Activated T-cell treated with anti-CD3 and anti-CD28 coated beads for 24 hours (primary cell): ENCODE data around the gene TTLL11.

Experiments
- DNase-seq: peaks from one replicate; pipeline ENCODE4 v3.0.0-alpha.2; 2020; ENCODE audit warnings: low read depth

The TTLL11 gene

DNA sequence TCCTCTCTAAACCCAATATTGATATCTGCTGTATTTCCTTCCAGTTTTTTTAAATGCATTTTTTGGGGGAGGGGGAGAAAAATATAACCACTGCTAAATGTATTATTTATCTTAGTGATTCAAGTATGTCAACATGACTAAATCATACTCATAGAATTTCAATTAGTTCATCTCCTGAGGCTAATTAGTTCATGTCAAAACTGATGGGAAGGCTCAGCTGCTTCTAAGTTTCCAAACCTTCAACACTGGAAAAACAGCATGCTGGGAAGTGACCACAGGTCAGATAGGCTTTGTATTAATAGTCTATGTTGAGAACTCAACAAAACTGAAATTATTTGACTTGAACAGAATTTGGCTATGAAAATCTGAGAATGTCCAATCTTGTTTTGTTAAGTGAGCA, 118.7 kb downstream of the TTLL11 start:
- no peak for DNase-seq

DNA sequence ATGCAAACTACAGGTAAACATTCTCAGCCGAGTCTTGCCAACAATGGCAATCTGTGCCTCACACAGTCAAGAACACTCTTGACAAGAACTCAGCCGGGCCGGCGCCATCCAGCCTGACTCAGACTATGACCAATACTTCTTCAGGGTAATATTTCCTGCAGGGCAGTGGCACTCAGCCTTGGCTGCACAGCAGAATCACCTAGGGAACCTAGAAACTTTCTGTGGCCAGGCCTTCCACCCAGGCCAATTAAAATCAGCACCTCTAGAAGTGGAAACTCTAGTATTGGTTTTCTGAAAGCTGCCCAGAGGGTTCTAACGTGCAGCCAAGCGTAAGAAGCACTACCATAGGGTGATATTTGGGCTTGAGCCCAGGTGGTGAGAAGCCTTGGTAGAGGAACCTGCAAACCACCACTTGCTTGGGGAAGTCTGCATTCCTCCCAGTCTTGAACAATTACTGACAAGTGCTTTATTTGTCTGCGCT, 120.6 kb downstream of the TTLL11 start:
- no peak for DNase-seq

DNA sequence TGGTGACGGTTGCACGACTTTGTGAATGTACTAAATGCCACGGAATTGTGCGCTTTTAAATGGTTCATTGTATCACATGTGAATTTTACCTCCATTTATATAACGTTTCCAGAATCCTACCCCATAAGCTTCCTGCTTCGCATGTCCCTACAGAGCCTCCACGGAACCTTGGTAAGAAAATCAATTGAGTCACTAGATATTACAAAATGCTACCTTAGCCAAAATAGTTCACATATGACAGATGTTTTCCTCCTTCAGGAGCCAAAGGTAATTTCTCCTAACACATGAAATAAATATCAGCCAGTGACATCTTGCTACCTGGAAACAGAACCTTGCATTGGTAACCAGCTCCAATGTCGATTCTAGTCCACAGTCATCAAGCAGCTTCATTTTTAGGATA, 125.1 kb downstream of the TTLL11 start:
- DNase-seq = no peak

DNA sequence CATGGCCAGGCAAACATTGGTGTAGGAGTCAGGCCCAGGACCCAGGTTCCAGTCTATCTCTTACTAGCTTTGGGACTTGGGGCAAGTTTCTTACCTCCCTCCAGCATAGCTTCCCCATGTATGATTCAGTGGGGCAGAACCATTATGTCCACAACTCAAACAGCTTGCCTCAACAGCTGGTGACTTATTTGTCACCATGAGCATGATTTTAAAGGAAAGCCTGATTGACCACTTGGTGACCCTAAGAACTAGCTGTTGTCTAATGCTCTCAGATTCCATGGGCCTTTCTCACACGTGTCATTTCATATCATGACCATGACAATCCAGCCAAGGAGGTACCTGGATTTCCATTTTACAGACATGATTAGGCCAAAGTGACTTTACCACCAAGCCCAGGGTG, 126.4 kb downstream of the TTLL11 start:
- DNase-seq = no peak

DNA sequence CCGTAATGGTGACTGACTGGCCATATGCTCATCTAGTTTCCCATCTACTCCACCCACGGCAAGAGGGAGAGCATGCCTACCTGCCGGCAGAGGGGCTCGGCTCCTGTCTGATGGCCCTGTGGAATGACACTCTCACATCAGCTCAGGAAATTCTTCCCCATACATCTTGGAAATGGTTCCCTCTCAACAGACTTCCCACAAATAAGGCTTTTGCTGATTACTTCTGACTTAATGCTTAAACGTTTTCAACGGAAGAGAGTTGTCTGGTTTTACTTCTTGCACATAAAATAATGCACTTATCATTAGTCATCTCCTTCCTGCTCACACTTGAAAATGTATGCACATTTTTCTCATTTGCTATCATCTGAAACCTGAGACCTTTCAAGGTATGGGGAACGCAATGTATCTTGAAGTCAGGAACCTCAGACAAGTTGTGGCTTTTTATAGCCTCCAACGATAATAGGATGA, 129.5 kb downstream of the TTLL11 start:
- no peak for DNase-seq

DNA sequence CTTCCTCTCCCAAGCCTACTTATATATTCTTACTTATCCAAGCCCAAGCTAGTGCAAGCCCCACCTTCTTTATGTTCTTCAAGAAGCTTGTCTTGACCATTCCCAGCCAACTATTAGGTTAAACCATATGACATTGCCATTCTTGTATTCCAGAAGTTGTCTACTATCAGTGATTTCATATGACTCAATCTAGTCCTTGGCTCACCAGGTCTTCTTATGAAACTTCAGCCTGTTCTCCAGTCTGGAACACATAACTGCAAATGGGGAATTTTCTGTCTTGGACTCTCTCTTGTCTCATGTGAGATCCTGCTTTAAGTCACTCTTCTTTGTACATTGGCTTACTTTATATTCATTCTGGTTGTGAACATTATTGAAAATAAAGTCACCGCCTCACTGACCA, 130.7 kb downstream of the TTLL11 start:
- no peak for DNase-seq

DNA sequence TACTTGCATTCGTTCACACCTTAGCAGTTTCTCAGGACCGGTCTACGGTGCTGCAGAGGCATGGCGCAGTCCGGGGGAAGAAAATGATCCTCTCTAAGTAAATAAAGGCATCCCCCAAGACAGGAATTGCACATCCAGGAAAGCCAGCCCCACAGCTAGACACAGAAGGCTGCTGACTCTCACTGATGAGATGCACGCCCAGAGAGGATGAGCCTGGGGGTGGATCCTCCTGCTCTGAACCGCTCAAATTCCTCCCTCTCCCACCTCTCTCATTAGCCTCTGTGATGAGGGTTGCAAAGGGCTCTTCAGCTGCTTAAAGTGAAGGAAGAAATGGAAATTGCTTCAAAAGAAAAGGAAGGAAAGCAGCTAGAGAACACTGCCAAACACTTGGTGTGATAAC, 132.4 kb downstream of the TTLL11 start:
- no peak for DNase-seq

DNA sequence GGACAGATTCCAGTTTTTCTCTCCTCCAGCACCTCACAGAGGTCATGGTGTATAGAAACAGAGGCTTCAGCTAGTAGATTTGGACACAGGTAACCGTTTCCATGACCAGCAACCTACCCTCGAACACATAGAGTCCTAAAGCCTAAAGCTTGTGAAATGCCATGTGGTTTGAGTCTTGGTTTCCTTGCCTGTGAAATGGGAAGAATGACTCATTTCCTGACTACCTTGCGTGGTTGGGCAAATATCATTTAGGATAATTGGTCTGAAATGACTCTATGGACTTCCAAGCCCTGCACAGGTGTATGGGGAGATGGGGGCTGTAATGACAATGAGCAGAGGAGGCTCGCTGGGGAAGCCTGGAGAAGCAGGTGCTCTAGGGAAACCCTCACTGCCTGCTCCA, 134.6 kb downstream of the TTLL11 start:
- no peak for DNase-seq

DNA sequence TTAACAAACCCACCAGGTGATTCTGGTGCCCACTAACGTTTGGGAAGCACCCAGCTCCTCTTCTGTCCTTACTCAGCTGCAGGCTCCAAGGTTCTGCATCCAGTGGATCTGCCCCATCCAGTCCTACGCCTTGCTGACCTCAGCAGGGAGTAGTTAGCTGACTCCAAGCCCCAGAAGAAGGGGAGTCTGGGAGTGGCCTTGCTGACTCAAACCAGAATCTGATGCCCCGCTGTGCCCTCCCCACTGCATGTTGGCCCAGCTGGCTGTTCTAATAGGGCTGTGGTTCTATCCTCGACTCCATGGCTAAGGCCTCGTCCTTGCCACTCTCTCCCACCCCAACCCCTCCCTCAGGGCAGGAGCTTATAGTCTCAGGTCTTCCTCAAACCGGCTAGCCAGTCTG, 136.3 kb downstream of the TTLL11 start:
- no peak for DNase-seq

DNA sequence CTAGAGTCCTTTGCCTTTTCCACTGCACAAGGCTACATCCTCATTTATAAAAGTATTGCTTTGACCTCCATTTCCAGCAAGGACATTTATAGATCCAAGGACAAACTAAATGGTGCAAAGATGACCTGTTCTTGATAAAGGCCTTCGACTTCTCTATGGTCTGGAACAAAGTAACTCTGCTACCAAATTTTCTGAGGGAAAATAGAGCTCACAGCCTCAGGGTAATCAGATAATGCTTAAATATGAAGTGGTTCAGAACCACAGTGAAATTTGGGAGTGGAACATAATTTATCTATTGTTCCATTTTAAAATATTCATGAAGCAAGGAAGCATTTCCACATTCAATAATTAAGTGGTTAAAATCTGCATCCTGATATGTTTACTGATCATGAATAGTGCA, 137.5 kb downstream of the TTLL11 start:
- no peak for DNase-seq

DNA sequence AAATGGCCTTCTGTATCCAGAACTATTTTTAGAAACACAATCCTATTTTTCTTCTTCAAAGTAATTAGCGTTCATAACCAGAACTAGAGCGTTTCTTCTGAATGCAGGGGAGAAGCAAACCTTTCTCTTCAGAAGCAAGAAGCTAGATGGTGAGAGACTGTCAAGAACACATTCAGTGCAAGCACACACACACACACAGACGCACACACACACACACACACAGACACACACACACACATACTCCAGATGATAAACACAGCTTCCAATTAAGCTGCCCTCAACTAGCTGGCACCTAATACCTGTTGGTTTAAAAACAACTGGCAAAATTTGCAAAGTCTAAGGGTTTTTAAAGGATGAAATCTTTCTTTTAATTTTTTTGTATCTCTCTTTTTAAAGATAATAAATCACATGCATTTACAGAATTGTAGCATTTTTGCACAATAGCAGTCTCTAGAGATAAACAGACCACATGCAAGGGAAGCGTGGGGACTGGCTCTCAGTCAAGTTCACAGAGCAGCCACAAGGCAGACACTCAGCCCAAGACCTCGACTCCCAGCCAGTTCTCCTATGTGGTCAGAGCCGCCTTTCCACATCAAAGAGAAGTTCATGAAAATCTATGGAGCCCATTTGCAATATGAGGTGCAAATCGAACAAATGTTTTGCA, 138.5 kb downstream of the TTLL11 start:
- DNase-seq = no peak

DNA sequence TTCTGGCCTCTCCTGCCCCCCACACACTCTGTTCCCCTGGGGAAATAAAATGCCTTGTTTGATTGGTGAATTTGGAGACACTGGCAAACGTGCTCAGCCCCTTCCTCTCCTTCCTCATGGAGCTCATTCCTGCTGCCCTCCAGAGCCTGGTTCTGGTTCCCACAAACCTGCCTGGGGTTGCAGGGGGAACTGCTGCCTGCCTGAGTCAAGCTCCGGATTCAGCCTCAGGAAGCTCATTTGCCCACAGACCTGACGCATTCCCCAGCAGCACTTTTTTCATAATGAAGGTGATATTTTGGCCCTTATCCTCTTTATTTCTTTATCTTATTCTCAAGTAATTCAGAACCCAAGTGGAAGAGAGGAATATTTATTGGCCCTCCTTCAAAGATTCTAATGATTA, 140.5 kb downstream of the TTLL11 start:
- no peak for DNase-seq

DNA sequence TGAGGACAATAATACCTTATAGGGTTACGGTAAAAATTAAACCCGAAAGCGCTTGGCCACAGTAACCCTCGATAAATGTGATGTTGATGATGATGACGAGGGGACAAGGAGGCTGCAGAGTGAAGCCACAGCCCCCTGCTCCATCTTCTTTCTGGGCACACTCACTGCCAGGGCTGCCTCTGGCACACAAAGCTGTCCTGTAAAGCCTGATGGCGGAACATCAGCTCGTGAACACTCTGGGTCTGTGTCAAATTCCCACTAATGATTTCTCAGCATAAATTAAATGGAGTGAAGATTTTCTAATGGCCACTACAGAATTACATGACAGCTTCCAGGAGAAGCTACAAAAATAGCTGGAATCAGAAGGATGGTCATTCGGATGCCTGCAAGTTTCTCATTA, 142.2 kb downstream of the TTLL11 start:
- DNase-seq = no peak

DNA sequence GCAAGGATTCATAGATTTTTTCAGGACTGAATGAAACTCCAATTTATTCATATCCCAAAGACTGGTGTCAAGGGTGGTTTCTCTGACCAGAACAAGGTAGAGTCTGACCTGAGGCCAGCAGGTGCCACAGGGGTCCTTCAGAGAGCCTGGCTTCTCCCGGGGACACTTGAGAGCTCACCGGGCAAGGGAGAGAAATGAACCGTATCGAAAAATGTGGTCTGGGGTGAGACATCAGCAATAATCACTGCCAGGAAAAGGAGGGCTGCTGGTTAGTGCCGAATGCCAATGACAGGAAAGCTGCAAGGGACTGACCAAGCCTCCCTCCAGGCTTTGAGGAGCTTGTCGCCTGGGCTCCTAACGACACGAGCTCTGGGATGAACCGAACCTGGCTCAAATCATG, 142.7 kb downstream of the TTLL11 start:
- DNase-seq = no peak

DNA sequence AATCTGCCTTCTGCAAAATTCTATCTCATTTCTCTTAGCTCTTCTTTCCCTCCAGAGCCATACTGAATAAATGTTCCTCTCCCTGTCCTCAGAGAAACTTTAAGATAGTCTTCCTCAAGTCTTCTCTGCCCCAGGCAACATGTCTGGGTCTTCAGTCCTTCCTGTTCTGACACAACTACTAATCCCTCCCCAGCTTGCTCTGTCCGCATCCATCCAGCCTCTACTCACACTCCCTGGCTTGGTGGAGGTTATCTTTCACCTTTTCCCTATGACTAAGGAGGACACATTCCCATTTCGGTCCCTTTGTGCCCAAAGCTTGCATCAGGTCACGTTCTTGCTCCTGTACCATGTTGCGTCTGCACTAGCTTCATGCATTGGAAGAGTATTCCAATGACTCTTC, 143.3 kb downstream of the TTLL11 start:
- DNase-seq = no peak

DNA sequence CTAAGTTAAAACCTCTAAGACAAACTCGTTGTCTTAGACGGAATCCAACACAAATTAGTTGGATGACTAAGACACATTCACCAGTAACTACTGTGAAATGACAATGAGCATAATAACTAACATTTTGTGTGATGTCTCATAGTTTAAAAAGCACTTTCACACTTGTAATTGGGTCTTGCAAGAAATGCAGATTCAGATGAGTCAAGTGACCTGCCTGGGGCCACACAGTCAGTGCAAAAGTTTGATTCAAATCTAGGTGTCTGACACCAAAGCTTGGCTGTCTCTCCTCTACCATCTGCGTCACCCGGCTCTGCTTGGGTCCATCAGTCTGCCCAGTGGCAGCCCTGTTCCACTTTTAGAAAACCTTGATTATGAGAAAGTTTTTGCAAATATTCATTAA, 143.7 kb downstream of the TTLL11 start:
- no peak for DNase-seq

DNA sequence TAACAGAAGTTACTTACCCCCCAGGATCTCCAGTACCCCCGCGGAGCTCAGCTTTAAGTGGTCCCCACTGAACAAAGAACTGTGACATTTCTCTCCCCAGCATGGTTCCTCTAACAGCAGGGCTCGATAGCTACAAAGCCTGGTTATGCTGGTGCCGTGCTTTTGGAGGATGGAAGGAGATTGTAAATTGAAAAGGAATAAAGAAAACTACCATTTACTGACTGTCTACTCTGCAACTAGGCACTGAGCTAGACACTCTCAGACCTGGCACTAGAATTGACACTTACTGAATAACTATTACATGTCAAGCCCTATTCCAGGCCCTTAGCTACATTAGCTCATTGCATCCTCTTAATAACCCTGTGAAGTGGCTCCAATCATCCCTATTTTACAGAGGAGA, 145.3 kb downstream of the TTLL11 start:
- no peak for DNase-seq

DNA sequence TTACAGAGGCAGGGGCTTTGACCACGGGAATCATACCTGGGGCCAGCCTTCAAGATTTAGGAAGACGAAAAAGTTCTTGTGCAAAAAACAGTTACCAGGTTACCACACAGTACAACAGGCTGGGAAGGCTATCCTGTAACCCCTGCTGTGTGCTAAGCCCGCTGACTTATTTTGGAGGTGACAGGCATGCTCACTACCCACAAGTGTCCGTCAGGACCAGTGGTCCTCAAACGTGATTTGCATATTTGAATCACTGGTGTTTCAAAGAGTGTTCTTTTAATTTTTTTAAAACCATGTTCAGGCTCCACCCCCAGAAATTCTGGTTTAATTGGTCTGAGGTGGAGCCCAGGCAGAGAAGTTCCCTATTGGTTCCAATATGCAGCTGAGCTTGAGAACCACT, 146.6 kb downstream of the TTLL11 start:
- no peak for DNase-seq

DNA sequence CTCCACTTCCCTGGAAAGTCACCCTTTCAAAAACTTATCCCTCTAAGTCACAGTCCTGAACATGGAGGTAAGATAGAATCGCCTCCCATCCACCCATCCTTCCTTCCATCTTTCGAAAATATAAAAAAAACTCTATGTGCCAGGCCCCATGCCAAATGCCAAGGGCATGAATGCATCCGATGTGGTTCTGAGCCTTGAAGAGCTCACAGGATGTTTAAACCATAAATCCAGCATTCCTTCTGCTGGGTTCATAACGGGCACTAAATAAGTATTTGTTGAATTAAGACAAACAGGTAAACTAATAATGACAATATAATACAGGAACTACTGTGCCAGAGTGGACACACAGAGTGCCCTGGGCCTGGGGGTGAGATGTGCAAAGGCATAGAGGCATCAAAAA, 147.3 kb downstream of the TTLL11 start:
- DNase-seq = no peak

DNA sequence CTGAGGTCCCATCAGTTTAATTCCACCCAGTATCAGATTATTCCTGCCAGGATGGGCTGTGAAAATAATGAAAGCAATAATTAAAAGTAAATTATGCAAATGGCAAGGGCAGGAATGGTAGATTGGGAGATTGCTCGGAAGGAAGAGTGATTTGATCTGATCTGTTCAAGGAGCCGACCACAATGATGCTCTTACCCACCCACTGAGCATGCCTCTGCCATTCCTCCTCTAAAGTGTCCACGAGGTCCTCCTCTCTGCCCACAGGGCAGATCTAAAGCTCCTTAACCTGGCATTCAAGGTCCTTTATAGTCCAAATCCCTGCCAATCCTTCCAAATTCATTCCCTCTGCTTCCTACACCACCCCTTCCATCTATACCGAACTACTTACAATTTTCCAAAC, 147.8 kb downstream of the TTLL11 start:
- DNase-seq = no peak

DNA sequence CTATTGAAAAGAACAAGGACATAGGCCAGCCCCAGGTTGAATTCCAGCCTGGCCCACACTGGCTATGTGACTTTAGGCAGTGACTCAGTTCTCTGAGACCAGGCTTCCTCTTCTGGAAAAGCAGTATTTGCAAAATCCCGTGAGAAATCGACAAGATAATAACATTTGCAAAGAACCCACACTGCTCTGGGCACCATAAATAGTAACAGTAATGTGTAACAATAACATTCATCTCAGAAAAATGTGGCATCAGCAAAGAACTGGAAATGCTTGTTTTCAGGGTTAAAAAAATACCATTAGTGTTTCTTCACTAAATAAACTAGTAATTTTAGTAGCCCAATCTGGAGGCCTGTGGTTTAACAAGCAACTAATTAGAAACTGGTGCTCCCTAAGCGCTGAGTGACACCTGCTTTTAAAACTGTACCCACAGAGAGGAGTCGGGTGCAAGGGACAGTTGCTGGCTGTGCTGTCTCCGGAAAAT, 148.4 kb downstream of the TTLL11 start:
- DNase-seq = no peak

DNA sequence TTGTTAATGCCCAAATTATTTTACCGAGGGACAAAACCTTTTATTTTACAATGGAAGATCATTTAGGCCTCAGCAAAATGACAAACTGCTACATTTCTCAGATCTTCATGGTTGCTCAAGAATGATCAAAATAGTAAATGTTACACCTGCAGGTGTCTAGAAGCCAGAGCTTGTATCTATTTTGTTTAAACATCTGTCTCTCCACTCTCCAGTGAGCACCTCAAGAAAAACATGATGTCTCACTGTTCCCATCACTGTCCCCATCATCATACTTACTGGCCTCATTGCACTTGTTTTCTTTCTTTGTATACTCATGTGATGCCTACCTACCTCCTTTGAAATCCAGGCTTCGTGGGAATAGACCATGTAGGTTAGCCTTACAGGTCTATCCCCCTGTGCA, 149.6 kb downstream of the TTLL11 start:
- DNase-seq = no peak

DNA sequence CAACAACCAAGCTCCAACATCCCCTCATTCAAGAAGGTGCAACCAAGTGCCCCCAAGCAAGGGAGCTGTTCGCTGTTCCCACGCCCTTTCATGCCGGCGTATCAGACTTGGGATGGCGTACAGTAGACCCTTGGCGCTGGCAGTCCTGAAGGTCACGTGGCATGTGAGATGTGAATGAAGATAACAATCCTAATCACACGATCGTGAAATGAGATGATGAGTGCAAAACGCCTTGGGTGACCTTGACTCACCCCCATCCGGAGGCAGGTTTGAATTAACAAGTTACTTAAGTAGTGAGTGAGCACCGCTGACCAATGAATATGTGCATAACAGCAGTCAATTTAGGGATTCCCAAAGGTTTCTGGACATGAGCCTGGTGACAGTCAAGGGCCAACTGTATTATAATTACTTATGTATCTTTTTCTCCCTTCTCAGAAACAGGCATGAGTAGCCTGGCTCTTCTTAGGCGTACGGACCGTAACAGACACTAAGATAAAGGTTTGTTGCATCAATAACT, 150.2 kb downstream of the TTLL11 start:
- no peak for DNase-seq

DNA sequence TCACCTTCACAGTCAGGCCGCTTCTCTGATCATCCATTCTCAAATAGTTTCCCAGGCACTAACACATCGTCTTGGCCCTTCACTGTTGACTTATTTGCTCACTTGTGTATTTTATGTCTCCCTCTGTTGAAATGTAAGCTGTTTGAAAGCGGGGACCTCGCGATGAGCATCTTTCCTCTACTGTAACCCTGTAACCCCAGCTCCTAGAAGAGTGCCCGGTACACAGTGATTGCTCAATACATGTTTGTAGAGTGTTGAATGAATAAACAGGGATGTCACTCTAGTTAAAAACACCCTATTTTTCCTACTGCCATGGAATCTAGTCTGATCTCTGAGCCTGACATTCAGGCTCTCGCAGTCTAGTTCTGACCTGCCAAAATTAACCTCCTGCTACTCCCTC, 150.8 kb downstream of the TTLL11 start:
- no peak for DNase-seq
